NT2/D1 (cell line): ENCODE results near the gene POLD4.
A peak's percentile ranks its signal among the peaks of the same experiment; 100 is the strongest.

Source experiments
- DNase-seq: peaks from one replicate; pipeline ENCODE4 v3.0.0-alpha.2; 2011; ENCODE audit warnings: low read depth, low spot score
- H3K27me3 ChIP-seq: 2 replicates; pipeline ENCODE4 v1.6.0; 2011; ENCODE audit warnings: mild to moderate bottlenecking; ENCODE audit not compliant: insufficient read length, insufficient read depth
- H3K36me3 ChIP-seq: 2 replicates; pipeline ENCODE4 v1.6.1; 2011; ENCODE audit warnings: mild to moderate bottlenecking, low read length, mixed read lengths; ENCODE audit not compliant: insufficient read depth, insufficient read length
- H3K4me1 ChIP-seq: 2 replicates; pipeline ENCODE4 v1.5.1; 2011; ENCODE audit not compliant: insufficient read depth, insufficient read length
- H3K4me3 ChIP-seq: 2 replicates; pipeline ENCODE4 v1.5.1; 2011; ENCODE audit warnings: low read depth; ENCODE audit not compliant: insufficient read length
- H3K9ac ChIP-seq: 2 replicates; pipeline ENCODE4 v1.6.0; 2011; ENCODE audit warnings: low read depth; ENCODE audit not compliant: insufficient read length
- H3K9me3 ChIP-seq: 2 replicates; pipeline ENCODE4 v1.5.1; 2011; ENCODE audit warnings: mild to moderate bottlenecking, low read length; ENCODE audit not compliant: insufficient read depth
- SUZ12 ChIP-seq: IDR thresholded peaks from 2 replicates; pipeline ENCODE4 v1.6.1; 2011; ENCODE audit not compliant: insufficient read length, insufficient read depth; ENCODE audit errors: extremely low read depth
- YY1 ChIP-seq: IDR thresholded peaks from 2 replicates; pipeline ENCODE4 v1.6.1; 2011; ENCODE audit not compliant: insufficient read length, insufficient read depth
- ZNF274 ChIP-seq: IDR thresholded peaks from 2 replicates; pipeline ENCODE4 v1.6.1; 2011; ENCODE audit warnings: mild to moderate bottlenecking, low read depth, low read length

Gene POLD4

GRCh38 chr11:67364169-67364568 is 10.8 kb upstream of the POLD4 start:
- no peak for TF ChIP-seq YY1
- no peak for TF ChIP-seq SUZ12
- no peak for TF ChIP-seq ZNF274
- no peak overlapping the region for H3K4me3 ChIP-seq
- H3K36me3 ChIP-seq = peaks cover 33% of the 10 kb centered on the region
- H3K9ac ChIP-seq = no peak overlapping the region
- H3K9me3 ChIP-seq = no peaks in the 10 kb centered on the region
- no peaks in the 10 kb centered on the region for H3K4me1 ChIP-seq
- DNase-seq = no peak
- peaks cover 18% of the 10 kb centered on the region for H3K27me3 ChIP-seq

DNA sequence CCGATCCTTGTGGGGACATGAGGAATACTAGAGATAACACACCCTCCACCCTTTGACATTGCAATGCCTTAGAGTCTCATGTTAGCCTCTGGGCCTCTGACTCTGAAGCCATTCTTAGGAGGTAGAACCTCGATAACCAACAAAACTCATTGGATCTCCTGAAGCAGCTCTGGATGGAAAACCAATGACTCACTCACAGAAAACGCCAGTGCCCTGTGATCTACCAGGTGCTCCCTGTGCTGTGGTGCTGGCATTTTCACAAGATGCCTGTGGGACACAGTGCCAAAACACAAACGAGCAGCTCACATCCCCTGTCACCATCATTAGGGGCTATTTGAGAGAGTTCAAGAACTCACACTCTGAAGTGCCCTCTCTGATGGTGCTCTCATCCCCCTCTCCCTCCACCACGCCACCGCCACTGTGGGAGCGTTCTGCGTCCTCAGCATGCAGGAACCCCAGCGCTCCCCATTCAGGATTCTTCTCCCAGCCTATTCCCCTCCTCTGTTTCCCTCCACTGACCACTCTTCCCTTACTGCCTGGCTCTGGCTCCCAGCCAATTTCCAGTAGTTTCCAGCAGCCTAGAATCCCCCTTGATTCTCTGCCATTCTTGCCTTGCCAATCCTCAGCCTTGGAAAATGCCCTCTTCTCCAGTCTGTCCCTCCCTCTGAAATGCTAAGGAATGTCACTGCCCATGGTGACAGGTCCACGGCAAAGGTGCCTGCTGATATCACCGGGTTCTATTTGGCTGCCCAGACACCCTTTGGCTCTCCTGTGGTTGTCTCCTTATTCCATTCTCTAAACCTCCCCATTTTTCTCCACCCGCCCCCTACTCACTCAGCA is 4.7 kb upstream of the POLD4 start:
- Histone ChIP-seq H3K4me1 (peaks cover 28% of the 10 kb centered on the region), H3K9me3 (no peaks in the 10 kb centered on the region), H3K4me3 (no peak overlapping the region), H3K27me3 (peaks cover 8% of the 10 kb centered on the region), H3K36me3 (no peaks in the 10 kb centered on the region), H3K9ac (no peak overlapping the region)
- no peak for TF ChIP-seq ZNF274
- TF ChIP-seq YY1 = no peak
- TF ChIP-seq SUZ12 = no peak
- no peak for DNase-seq

DNA sequence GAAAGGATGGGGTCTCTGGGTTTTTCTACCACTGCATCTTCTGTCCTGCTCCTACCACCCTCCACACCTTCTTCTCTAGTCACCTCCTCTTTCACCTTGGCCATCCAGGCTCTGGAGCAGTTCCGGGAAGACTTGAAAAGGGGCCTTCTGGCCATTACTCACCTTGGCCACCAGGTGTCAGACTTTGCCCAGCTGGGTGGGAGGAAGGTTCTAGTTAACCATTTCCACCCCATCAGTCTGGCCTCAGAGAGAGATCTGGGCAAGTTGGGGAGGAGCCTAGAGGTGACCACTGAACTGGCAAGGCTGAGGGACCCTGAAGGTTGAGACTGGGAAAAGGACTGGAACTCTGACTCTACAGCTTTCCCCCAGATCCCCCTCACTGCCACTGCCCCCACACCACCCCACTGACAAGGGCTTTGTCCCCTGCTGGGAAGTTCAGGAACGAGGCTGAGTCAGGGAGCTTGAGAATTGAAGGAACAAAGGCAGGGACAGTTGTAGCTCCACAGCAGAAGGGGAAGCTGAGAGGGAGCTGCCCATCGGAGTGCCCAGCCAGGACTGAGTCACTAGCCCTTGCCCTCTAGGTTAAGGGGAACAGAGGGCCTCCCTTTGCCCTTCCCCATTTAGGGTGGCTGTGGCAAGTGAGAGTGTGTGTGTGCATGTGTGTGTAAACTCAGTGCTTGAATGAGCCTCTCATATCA is 3.7 kb upstream of the POLD4 start:
- DNase-seq = peak; percentile 90
- Histone ChIP-seq H3K36me3 (no peaks in the 10 kb centered on the region), H3K4me3 (no peak overlapping the region), H3K4me1 (peaks cover 34% of the 10 kb centered on the region), H3K27me3 (peaks cover 3% of the 10 kb centered on the region), H3K9ac (peak overlapping the region; percentile 68), H3K9me3 (no peaks in the 10 kb centered on the region)
- TF ChIP-seq ZNF274 (no peak), YY1 (no peak), SUZ12 (no peak)

DNA sequence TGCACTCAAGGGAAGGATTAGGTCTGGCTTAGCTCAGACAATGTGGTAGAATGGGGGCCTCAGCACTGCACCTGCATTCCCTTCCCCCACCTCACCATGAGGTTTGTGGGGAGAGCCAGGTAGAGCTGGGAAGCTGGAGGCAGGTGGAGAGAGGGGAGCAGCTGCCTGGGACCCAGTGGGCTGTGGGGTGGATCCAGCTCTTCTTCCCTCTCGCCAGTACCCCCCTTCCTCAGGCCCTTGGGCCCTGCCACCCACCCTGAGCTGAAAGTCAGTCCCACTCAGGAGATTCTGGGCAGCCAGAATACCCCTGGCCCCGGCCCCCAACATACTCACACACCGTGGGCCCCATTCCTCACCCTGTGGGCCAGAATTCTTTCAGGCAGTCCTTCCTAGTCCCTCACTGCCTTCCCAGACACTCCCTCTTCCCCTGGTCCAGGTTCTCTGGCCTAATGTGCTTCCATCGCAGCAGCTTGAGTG is 3.1 kb upstream of the POLD4 start:
- peak overlapping the region; percentile 68 for H3K9ac ChIP-seq
- no peaks in the 10 kb centered on the region for H3K9me3 ChIP-seq
- no peak overlapping the region for H3K4me3 ChIP-seq
- TF ChIP-seq YY1 = no peak
- H3K4me1 ChIP-seq = peaks cover 38% of the 10 kb centered on the region
- no peaks in the 10 kb centered on the region for H3K36me3 ChIP-seq
- H3K27me3 ChIP-seq = no peaks in the 10 kb centered on the region
- no peak for DNase-seq

DNA sequence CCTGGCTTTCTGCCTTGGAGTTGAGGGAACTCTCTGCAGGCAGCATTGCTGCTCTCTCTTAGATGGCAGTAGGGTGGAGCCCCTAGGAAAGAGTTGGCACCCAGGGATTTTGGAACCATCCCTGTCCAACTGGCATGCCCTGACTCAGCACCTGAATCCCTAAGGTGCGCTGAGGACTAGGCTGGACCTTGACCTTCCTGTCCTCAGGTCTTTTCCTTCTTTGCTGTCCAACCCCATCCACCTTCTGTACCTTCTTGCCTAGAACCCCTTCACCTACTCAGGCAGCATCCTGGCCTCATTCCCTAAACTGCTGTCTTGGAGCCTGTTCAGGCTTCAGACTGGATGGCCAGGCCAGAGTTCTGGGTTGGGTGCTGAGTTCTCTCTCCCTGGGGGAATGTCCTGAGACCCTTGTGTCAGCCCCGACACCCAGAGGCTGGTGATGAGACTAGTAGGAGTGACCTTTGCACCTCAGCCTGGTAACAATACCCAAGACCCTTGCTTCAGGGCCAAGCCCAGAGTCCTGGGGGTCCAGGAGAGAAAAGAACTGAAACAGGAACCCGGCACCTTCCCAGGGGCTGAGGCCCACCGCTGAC is 2.5 kb upstream of the POLD4 start:
- Histone ChIP-seq H3K36me3 (no peaks in the 10 kb centered on the region), H3K9ac (peak overlapping the region; percentile 68), H3K4me3 (no peak overlapping the region), H3K4me1 (peaks cover 39% of the 10 kb centered on the region), H3K9me3 (no peaks in the 10 kb centered on the region), H3K27me3 (no peaks in the 10 kb centered on the region)
- no peak for DNase-seq
- TF ChIP-seq ZNF274 (no peak), YY1 (no peak)

DNA sequence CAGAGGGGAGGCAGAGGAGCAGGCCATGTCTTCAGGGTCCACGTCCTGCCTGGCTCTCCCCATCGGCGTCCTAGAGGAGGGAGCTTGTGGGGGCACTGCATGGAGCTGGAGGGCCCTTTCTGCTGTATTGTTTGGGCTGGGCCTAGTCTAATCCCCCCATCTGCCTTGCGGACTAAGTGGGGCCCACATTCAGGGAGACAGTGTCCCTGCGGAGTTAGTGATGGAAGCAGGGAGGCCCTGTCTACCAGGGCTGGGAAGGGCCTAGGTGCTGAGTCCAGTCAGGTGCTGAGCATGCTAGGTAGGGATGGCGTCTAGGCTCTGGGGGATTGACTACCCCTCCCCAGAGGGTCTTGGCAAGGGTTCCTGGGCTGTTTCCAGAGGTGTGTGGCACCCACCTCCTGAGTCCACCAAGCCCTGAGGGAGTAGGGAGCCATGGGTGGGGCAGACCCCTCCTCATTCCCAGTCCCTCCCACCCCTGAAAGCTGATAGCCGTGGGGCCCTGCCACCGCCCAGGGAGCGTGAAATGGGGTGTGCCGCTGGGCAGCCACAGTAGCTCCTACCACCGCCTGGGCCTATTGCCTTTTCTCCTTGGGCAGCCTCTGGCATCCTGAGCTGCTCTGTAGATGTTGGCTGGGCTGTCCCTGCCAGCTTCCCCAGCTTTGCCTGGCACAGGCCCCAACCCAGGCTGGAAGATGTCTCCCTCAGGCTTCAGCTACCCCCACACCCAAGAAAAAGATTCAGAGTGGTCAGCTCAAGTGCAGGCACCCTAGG is 1.9 kb upstream of the POLD4 start:
- no peak for DNase-seq
- peaks cover 39% of the 10 kb centered on the region for H3K4me1 ChIP-seq
- H3K36me3 ChIP-seq = no peaks in the 10 kb centered on the region
- H3K9ac ChIP-seq = peak overlapping the region; percentile 68
- no peaks in the 10 kb centered on the region for H3K9me3 ChIP-seq
- TF ChIP-seq ZNF274 (no peak), SUZ12 (no peak), YY1 (no peak)
- no peaks in the 10 kb centered on the region for H3K27me3 ChIP-seq
- H3K4me3 ChIP-seq = no peak overlapping the region
